T-helper 2 cell treated with Interferon-gamma antibody and Interleukin-4, amounts not matched to agents 100 ng/mL and 5 ng/mL, for 36 hours (primary cell): ENCODE results near the gene COL4A2. TPM values are rescaled to one million over a fixed set of nuclear protein-coding genes. Genes with fewer than 3 reads are reported as not detected.
"Not testable (repeated sequence)": the region's sequence is repeated elsewhere in the genome, so short reads cannot be mapped to it uniquely, and the experiment has no call there.

ENCODE experiments used
- intact Hi-C: fragments of 100-400 bp; cut with micrococcal nuclease; formaldehyde crosslinking; loops from one replicate; pipeline ENCODE4 v1.15.1; 2023
- total RNA-seq: library from RNA; stranded (reverse); gene quantifications from 2 replicates; pipeline ENCODE4 v1.2.3, GENCODE V29; 2022

COL4A2 gene
- total RNA-seq, 1 donor from 2014 or later: not detected

GRCh38 chr13:110525328-110526319, 218.5 kb downstream of the COL4A2 start:
- intact Hi-C loops: no loop called here

GRCh38 chr13:110528371-110528770, 221.3 kb downstream of the COL4A2 start:
- intact Hi-C loops: no loop called here

GRCh38 chr13:110528911-110529310, 221.8 kb downstream of the COL4A2 start:
- intact Hi-C loops: no loop called here

GRCh38 chr13:110529522-110530311, 222.6 kb downstream of the COL4A2 start:
- intact Hi-C loops: no loop called here

GRCh38 chr13:110531100-110531499, 224.0 kb downstream of the COL4A2 start:
- intact Hi-C loops: no loop called here

- intact Hi-C loops: no loop called here
These were observed 224.6 kb downstream of the COL4A2 start for GRCh38 chr13:110531671-110532083.

- intact Hi-C loops: not testable (repeated sequence)
These were observed 225.2 kb downstream of the COL4A2 start for GRCh38 chr13:110532258-110532657.

GRCh38 chr13:110533771-110534670, 226.9 kb downstream of the COL4A2 start:
- intact Hi-C loops: no loop called here

- intact Hi-C loops: no loop called here
These were observed 228.4 kb downstream of the COL4A2 start for GRCh38 chr13:110535526-110535925.

- intact Hi-C loops: no loop called here
These were observed 229.1 kb downstream of the COL4A2 start for GRCh38 chr13:110536006-110536693.

GRCh38 chr13:110538632-110539031, 231.5 kb downstream of the COL4A2 start:
- intact Hi-C loops: no loop called here

GRCh38 chr13:110539894-110540293, 232.8 kb downstream of the COL4A2 start:
- intact Hi-C loops: no loop called here

- intact Hi-C loops: no loop called here
These were observed 233.9 kb downstream of the COL4A2 start for GRCh38 chr13:110540871-110541525.

GRCh38 chr13:110541526-110541920, 234.4 kb downstream of the COL4A2 start:
- intact Hi-C loops: no loop called here

- intact Hi-C loops: no loop called here
These were observed 235.2 kb downstream of the COL4A2 start for GRCh38 chr13:110542169-110542796.

- intact Hi-C loops: no loop called here
These were observed 239.3 kb downstream of the COL4A2 start for GRCh38 chr13:110546378-110546777.

- intact Hi-C loops: no loop called here
These were observed 239.8 kb downstream of the COL4A2 start for GRCh38 chr13:110546926-110547325.

- intact Hi-C loops: no loop called here
These were observed 242.1 kb downstream of the COL4A2 start for GRCh38 chr13:110548891-110549794.
